Testis (tissue), 3 donors: ENCODE data around the gene PPP6R3. TPM values are rescaled to one million over a fixed set of nuclear protein-coding genes. Genes with fewer than 3 reads are reported as not detected.

Source experiments
- DNase-seq: peaks from one replicate; pipeline ENCODE4 v3.0.0-alpha.2; 2019
- H3K27ac ChIP-seq, 2 donors: fragments of 200-600 bp; sonication (generic); one replicate each; pipeline ENCODE4 v1.5.1; 2019
- H3K27me3 ChIP-seq: fragments of 200-600 bp; sonication (generic); one replicate; pipeline ENCODE4 v1.5.1; 2019
- H3K36me3 ChIP-seq: fragments of 200-600 bp; sonication (generic); one replicate; pipeline ENCODE4 v1.5.1; 2017; ENCODE audit warnings: low read depth; ENCODE audit errors: missing control alignments
- H3K4me1 ChIP-seq: fragments of 200-600 bp; sonication (generic); one replicate; pipeline ENCODE4 v1.5.1; 2019
- H3K4me3 ChIP-seq, 2 donors: fragments of 200-600 bp; sonication (generic); one replicate each; pipeline ENCODE4 v1.5.1; 2017 to 2019
- H3K9me3 ChIP-seq: fragments of 200-600 bp; sonication (generic); one replicate; pipeline ENCODE4 v1.5.1; 2017
- CTCF ChIP-seq, 3 experiments: fragments of 450-650 bp in 2 of 3; fragments of 200-600 bp in 1 of 3; sonication (generic) in 1 of 3; IDR thresholded peaks; one replicate each; pipeline ENCODE4 v1.5.1; 2016 to 2019; ENCODE audit warnings: antibody characterized with exemption in 3 of 3, mild to moderate bottlenecking in 2 of 3, moderate library complexity in 1 of 3
- POLR2A ChIP-seq: fragments of 450-650 bp; IDR thresholded peaks from one replicate; pipeline ENCODE4 v1.6.1; 2017; ENCODE audit warnings: antibody characterized with exemption, mild to moderate bottlenecking, moderate library complexity
- WGBS, 2 donors: methylation state at CpG; one replicate each; pipeline ENCODE4 v1.1.5; 2018; 5-methylcytosine and 5-hydroxymethylcytosine counted together
- intact Hi-C: fragments of 100-400 bp; cut with DNase I; formaldehyde crosslinking; loops from one replicate; pipeline ENCODE4 v1.15.1; 2023; ENCODE audit warnings: low total_unique reads
- polyA plus RNA-seq: library from polyadenylated mRNA; stranded (reverse); fragments of 350-450 nt; fragmentation: Illumina TruSeq; extraction: RNeasy Lipid Tissue Mini Kit (QIAGEN cat#74804); gene quantifications from one replicate; pipeline ENCODE4 v1.2.3, GENCODE V29; 2014; ENCODE audit warnings: low read depth, low replicate concordance; ENCODE audit not compliant: insufficient read depth
- total RNA-seq, 2 donors: library from RNA; depleted of rRNA; stranded (reverse); fragments of >200 nt; gene quantifications; one replicate each; pipeline ENCODE4 v1.2.3, GENCODE V29; 2016

PPP6R3 gene
- total and polyA plus RNA-seq, 3 donors from 2014 or later, result 88.5 to 190 (median 188) TPM

GRCh38 chr11:68659158-68659921, 198.8 kb downstream of the PPP6R3 start:
- peak; percentile 92 for DNase-seq
- no peaks in the 10 kb centered on the region for H3K9me3 ChIP-seq
- H3K36me3 ChIP-seq, result no peaks in the 10 kb centered on the region
- WGBS, 2 donors, result 53 to 58% methylated on average over 16 to 22 of the region's 22 CpGs
- intact Hi-C loops, result no loop called here
- TF ChIP-seq CTCF (IDR thresholded peaks at IDR 0.05), result no peak
- TF ChIP-seq POLR2A, result no peak
- peaks cover 11% of the 10 kb centered on the region for H3K4me1 ChIP-seq
- H3K4me3 ChIP-seq, result no peak overlapping the region
- H3K27me3 ChIP-seq, result no peaks in the 10 kb centered on the region
- H3K27ac ChIP-seq, result peak overlapping the region; percentile 31 to 41

- Histone ChIP-seq H3K4me3 (no peak overlapping the region), H3K4me1 (peaks cover 11% of the 10 kb centered on the region), H3K36me3 (no peaks in the 10 kb centered on the region), H3K27me3 (no peaks in the 10 kb centered on the region), H3K27ac (no peak overlapping the region), H3K9me3 (no peaks in the 10 kb centered on the region)
- no peak for TF ChIP-seq CTCF (IDR thresholded peaks at IDR 0.05)
- no peak for TF ChIP-seq POLR2A
- no peak for DNase-seq
- intact Hi-C loops, result no loop called here
- WGBS, 2 donors, result 94 to 98% methylated on average over 15 to 18 of the region's 18 CpGs
Observed at GRCh38 chr11:68660066-68660810, 199.7 kb downstream of the PPP6R3 start.

GRCh38 chr11:68661014-68661413, 200.5 kb downstream of the PPP6R3 start:
- DNase-seq, result no peak
- intact Hi-C loops, result no loop called here
- Histone ChIP-seq H3K27ac (no peak overlapping the region), H3K36me3 (no peaks in the 10 kb centered on the region), H3K9me3 (no peaks in the 10 kb centered on the region), H3K4me1 (peaks cover 11% of the 10 kb centered on the region), H3K27me3 (no peaks in the 10 kb centered on the region), H3K4me3 (no peak overlapping the region)
- TF ChIP-seq POLR2A, result no peak
- no peak for TF ChIP-seq CTCF (IDR thresholded peaks at IDR 0.05)
- WGBS, 2 donors, result 81 to 94% methylated on average over 15 of the region's 15 CpGs

GRCh38 chr11:68661697-68662603, 201.4 kb downstream of the PPP6R3 start:
- Histone ChIP-seq H3K27me3 (no peaks in the 10 kb centered on the region), H3K27ac (no peak overlapping the region), H3K4me1 (peaks cover 11% of the 10 kb centered on the region), H3K36me3 (no peaks in the 10 kb centered on the region), H3K9me3 (no peaks in the 10 kb centered on the region), H3K4me3 (no peak overlapping the region)
- TF ChIP-seq CTCF (IDR thresholded peaks at IDR 0.05) (no peak), POLR2A (no peak)
- no peak for DNase-seq
- WGBS, 2 donors, result 81 to 86% methylated on average over 15 to 18 of the region's 18 CpGs
- intact Hi-C loops, result no loop called here
